Epithelial cell of proximal tubule (primary cell): ENCODE results near the gene STXBP5. TPM values are rescaled to one million over a fixed set of nuclear protein-coding genes. Genes with fewer than 3 reads are reported as not detected.
"Not testable (repeated sequence)": the region's sequence is repeated elsewhere in the genome, so short reads cannot be mapped to it uniquely, and the experiment has no call there.

Experiments
- DNase-seq: peaks from one replicate; pipeline ENCODE4 v3.0.0-alpha.2; 2011; ENCODE audit warnings: low read depth
- H3K4me3 ChIP-seq: 2 replicates; pipeline ENCODE4 v1.5.1; 2011; ENCODE audit warnings: low read depth, mild to moderate bottlenecking, low read length
- total RNA-seq: library from RNA; depleted of rRNA; stranded (reverse); fragments of >200 nt; gene quantifications from 2 replicates; pipeline ENCODE4 v1.2.3, GENCODE V29; 2015
- TF ChIP-seq, protein P1 (sequence below): conservative IDR thresholded peaks from 2 replicates; pipeline ENCODE4 v1.5.1; 2012; ENCODE audit warnings: low read depth, mild to moderate bottlenecking, low read length

The STXBP5 gene
- total RNA-seq, 1 donor from 2014 or later: 16.3 TPM

GRCh38 chr6:147238906-147239305 lies 34.7 kb downstream of the STXBP5 start:
- H3K4me3 ChIP-seq: no peak overlapping the region
- DNase-seq: no peak
- TF ChIP-seq, protein P1, sequence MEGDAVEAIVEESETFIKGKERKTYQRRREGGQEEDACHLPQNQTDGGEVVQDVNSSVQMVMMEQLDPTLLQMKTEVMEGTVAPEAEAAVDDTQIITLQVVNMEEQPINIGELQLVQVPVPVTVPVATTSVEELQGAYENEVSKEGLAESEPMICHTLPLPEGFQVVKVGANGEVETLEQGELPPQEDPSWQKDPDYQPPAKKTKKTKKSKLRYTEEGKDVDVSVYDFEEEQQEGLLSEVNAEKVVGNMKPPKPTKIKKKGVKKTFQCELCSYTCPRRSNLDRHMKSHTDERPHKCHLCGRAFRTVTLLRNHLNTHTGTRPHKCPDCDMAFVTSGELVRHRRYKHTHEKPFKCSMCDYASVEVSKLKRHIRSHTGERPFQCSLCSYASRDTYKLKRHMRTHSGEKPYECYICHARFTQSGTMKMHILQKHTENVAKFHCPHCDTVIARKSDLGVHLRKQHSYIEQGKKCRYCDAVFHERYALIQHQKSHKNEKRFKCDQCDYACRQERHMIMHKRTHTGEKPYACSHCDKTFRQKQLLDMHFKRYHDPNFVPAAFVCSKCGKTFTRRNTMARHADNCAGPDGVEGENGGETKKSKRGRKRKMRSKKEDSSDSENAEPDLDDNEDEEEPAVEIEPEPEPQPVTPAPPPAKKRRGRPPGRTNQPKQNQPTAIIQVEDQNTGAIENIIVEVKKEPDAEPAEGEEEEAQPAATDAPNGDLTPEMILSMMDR: no peak

DNA sequence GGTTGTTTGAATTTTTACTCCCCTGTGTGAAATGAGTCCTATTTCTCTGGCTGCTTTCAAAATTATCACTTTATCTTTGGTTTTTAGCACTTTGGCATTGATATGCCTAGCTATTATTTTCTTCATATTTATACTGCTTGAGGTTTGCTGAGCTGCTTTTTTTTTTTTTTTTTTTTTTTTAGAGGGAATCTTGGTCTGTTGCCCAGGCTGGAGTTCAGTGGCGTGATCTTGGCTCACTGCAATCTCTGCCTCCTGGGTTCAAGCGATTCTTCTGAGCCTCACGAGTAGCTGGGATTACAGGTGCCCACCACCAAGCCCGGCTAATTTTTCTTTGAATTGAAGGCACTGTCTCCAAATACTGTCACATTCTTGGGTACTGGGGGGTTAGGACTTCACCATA lies 40.6 kb downstream of the STXBP5 start:
- no peak overlapping the region for H3K4me3 ChIP-seq
- TF ChIP-seq, protein P1: no peak
- no peak for DNase-seq

DNA sequence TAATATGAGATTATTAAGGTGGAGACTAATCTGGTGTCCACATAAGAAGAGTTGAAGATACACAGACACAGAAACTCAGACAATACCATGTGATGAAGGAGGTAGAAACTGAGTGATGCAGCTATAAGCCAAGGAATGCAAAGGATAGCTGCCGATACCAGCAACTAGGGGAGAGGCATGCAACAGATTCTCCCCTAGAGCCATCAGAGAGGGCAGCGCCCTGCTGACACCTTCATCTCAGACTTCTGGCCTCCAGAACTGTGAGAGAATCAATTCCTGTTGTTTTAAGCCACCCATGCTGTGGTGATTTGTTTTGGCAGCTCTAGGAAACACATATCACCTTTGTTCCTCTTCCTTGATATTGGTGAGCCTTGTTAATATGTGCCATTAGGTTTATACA lies 41.5 kb downstream of the STXBP5 start:
- no peak overlapping the region for H3K4me3 ChIP-seq
- TF ChIP-seq, protein P1: no peak
- no peak for DNase-seq

GRCh38 chr6:147246853-147247635 lies 42.8 kb downstream of the STXBP5 start:
- TF ChIP-seq, protein P1: no peak
- DNase-seq: no peak
- H3K4me3 ChIP-seq: no peak overlapping the region

DNA sequence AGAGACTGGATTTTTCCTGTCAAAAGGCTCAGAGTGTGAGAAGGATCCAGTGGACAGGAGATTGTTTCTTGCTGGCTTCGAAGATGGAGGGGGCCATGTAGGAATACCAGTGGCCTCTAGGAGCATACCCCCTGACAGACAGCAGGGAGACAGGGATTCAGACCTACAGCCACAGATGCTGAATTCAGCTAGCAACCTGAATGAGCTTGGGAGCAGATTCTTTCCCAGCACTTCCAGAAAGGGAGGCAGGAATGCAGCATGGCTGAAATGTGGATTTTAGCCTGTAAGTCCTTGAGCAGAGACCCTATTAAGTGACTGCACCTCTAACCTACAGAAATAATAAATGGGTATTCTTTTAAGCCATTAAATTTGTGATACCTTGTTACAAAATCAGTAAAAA lies 44.6 kb downstream of the STXBP5 start:
- no peak for DNase-seq
- TF ChIP-seq, protein P1: no peak

GRCh38 chr6:147251072-147251471 lies 46.9 kb downstream of the STXBP5 start:
- H3K4me3 ChIP-seq: no peak overlapping the region
- TF ChIP-seq, protein P1: no peak
- no peak for DNase-seq

More for the DNA sequence above, 44.6 kb downstream of the STXBP5 start:
- H3K4me3 ChIP-seq: no peak overlapping the region

DNA sequence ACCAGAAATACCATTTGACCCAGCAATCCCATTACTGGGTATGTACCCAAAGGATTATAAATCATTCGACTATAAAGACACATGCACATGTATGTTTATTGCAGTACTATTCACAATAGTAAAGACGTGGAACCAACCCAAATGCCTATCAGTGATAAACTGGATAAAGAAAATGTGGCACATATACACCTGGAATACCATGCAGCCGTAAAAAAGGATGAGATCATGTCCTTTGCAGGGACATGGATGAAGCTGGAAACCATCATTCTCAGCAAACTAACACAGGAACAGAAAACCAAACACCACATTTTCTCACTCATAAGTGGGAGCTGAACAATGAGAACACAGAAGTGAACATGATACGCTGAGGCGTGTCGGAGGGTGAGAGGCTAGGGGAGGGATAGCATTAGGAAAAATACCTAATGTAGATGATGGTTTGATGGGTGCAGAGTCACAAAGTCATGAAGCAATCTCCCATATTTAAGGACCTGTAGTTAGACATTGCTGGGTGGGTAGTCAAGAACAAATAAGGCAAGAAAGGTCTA lies 50.8 kb downstream of the STXBP5 start:
- DNase-seq, H3K4me3 ChIP-seq: not testable (repeated sequence)
